HG03469 (cell line): ENCODE data around the gene ZSWIM4.
A peak's percentile ranks its signal among the peaks of the same experiment; 100 is the strongest.
"Not testable (repeated sequence)": the region's sequence is repeated elsewhere in the genome, so short reads cannot be mapped to it uniquely, and the experiment has no call there.

Source experiments
- ATAC-seq: cut with Tn5 transposase; IDR thresholded peaks from one replicate; pipeline ENCODE4 v1.9.1; 2021; ENCODE audit warnings: mild to moderate bottlenecking, moderate library complexity, moderate number of reproducible peaks; ENCODE audit not compliant: unreplicated experiment

The ZSWIM4 gene

GRCh38 chr19:13774217-13775191, 20.7 kb upstream of the ZSWIM4 start, which contains the start of gene C19orf53:
C19orf53 (plus strand) TSS chr19:13774456; CDS start chr19:13774478, 22 bp downstream.
- peak; percentile 75 for ATAC-seq

GRCh38 chr19:13778398-13778797, 16.8 kb upstream of the ZSWIM4 start:
- no peak for ATAC-seq

DNA sequence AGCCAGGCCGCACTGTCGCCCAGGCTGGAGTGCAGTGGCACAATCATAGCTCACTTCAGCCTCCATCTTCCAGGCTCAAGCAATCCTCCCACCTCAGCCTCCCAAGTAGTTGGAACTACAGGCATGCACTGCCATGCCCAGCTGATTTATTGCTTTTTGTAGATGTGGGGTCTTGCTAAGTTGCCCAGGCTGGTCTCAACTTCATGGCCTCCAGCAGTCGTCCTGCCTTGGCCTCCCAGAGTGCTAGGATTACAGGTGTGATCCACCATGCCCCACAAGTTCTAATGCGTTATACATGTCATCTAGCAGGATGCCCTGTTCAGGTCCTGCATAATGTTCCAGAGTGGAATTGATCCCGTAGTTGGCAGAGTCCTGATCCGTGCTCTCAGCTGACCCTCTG, 16.4 kb upstream of the ZSWIM4 start:
- ATAC-seq: no peak

DNA sequence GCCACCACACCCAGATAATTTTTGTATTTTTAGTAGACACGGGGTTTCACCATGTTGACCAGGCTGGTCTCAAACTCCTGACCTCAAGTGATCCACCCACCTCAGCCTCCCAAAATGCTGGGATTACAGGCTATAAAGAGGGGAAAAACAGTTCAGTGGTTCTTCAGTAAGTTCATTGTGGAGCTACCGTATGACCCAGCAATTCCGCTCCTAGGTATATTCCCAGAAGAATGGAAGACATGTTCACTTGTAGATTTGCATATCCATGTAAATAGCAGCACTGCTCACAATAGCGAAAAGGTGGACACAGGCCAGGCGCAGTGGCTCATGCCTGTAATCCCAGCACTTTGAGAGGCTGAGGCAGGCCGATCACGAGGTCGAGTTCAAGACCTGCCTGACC, 15.4 kb upstream of the ZSWIM4 start:
- not testable (repeated sequence) for ATAC-seq

GRCh38 chr19:13781547-13781946, 13.7 kb upstream of the ZSWIM4 start:
- no peak for ATAC-seq

DNA sequence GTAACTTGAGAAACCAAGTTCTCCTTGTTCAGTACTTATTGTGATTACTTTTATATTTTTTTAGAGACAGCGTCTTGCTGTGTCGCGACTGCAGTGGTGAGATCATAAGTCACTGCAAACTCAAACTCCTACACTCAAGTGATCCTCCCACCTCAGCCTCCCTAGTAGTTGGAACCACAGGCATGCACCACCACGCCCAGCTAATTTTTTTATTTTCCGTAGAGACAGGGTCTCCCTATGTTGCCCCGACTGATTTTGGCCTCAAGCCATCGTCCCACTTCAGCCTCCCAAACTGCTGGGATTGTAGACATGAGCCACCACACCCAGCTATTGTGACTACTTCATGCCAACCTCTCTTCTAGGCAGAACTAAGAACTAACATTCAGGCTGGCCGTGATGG, 12.7 kb upstream of the ZSWIM4 start:
- no peak for ATAC-seq

- ATAC-seq: no peak
These were observed 11.4 kb upstream of the ZSWIM4 start for GRCh38 chr19:13783565-13784500.

DNA sequence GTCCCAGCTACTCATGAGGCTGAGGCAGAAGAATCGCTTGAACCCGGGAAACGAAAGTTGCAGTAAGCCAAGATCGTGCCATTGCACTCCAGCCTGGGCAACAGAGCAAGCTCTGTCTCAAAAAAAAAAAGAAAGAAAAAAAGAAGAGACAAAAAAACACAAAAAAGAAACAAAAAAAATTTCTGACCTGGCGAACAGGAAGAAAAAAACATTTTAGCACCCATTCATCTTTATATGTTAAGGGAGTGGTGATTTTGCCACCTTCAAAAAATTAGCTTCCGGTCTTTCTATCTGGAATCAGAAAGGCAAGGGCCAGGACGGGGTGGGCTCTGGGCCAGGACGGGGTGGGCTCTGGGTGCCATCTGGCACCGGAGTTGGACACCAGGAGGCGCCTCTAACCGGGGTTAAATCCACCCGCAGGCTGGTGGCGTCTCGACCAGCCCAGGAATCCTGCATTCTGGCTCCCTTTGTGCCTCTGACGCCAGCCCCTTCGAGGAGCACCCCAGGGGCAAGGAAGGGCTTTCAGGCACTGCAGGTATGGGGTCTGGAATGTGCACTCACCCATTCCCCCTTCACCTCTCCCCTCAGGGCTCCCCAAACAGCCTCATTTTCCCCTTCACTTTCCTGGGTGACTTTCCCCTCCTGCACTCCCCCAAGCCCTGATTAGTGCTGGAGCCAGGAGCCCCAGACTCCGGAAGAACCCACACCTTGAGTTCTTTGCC, 10.4 kb upstream of the ZSWIM4 start:
- ATAC-seq: no peak

DNA sequence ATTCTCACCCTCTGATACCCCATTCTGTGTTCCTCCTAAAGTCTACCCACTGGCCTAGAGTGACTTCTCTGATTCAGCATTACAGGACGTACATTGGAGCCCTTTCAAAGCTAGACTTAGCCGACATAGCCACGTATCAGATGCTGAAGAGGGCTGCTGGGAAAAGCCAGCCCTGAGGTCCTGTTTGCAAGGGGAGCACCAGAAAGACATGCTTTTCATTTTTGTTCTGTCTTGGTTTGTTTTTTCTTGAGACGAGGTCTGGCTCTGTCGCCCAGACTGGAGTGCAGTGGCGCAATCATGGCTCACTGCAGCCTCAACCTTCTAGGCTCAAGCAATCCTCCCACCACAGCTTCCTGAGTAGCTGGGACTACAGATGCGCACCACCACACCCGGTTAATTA, 6.3 kb upstream of the ZSWIM4 start:
- no peak for ATAC-seq

GRCh38 chr19:13790354-13790753, 4.9 kb upstream of the ZSWIM4 start:
- no peak for ATAC-seq

- not testable (repeated sequence) for ATAC-seq
These were observed 1.9 kb upstream of the ZSWIM4 start for GRCh38 chr19:13793317-13793716.

- ATAC-seq: no peak
These were observed 866 bp upstream of the ZSWIM4 start for GRCh38 chr19:13794398-13794756.

- ATAC-seq: peak; percentile 17
These were observed 505 bp downstream of the ZSWIM4 start for GRCh38 chr19:13795595-13796300.

- no peak for ATAC-seq
These were observed 1.2 kb downstream of the ZSWIM4 start for GRCh38 chr19:13796301-13797057.

DNA sequence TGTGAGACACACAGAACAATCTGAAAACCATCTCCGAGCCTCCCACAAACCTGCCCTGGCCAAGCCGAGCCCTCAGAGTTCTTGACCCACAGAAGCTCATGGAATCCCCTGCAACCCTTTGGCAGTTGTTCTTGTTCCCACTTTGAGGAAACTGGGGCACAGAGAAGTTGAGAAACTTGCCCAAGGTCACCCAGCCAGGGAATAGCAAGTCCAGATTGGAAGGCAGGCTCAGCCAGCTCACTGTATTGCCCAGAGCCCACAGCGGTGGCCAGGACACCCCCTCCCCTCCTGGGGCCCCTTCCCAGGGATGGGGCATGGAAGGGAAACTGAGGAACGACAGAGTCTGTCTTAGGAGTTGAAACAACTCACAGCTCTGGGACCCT, 1.8 kb downstream of the ZSWIM4 start:
- no peak for ATAC-seq

- ATAC-seq: no peak
These were observed 2.6 kb downstream of the ZSWIM4 start for GRCh38 chr19:13797870-13798269.

GRCh38 chr19:13799669-13800068, 4.4 kb downstream of the ZSWIM4 start:
- ATAC-seq: no peak

- no peak for ATAC-seq
These were observed 7.8 kb downstream of the ZSWIM4 start for GRCh38 chr19:13803038-13803437.
